GM12878 (cell line): ENCODE data around the gene ASB8. TPM values are rescaled to one million over a fixed set of nuclear protein-coding genes. Genes with fewer than 3 reads are reported as not detected.

Experiments
- ATAC-seq: fragments of 200-7000 bp; cut with Tn5 transposase; 3 replicates; pipeline ENCODE4 v1.9.1; 2020; ENCODE audit warnings: mild to moderate bottlenecking, moderate library complexity
- BruUV-seq: library from RNA; stranded (reverse); fragments of 400-500 nt; replicated peaks from 2 replicates; lab custom pipeline; 2021; lab: Mats Ljungman, UMichigan
- CTCF ChIA-PET: fragments of 300-600 bp; sonication (Branson Sonifier 250); formaldehyde crosslinking; extraction: SDS; loops from one replicate; lab custom pipeline; 2021; ENCODE audit warnings: inconsistent platforms; lab: Yijun Ruan, JAX
- POLR2A ChIA-PET: fragments of 350-600 bp; formaldehyde crosslinking; extraction: SDS; loops from one replicate; lab custom pipeline; 2021; ENCODE audit warnings: inconsistent platforms; lab: Charles Lee
- RAD21 ChIA-PET: fragments of 300-600 bp; sonication (Branson Sonifier 250); formaldehyde crosslinking; loops from one replicate; lab custom pipeline; 2023; ENCODE audit warnings: antibody characterized with exemption; ENCODE audit not compliant: unreplicated experiment; lab: Charles Lee
- SMC1A ChIA-PET: fragments of 300-600 bp; sonication (Branson Sonifier 250); formaldehyde crosslinking; loops from one replicate; lab custom pipeline; 2023; ENCODE audit not compliant: unreplicated experiment, uncharacterized antibody; lab: Charles Lee
- DNase-seq: peaks from one replicate; pipeline ENCODE4 v3.0.0-alpha.2; 2011; ENCODE audit warnings: low read depth, low spot score
- FAIRE-seq: peaks from 3 replicates; lab custom pipeline; 2011; peaks lifted over from hg19 to GRCh38; lab: Jason Lieb, UNC
- H2AFZ ChIP-seq: 2 replicates; pipeline ENCODE4 v1.6.0; 2011; ENCODE audit warnings: low read depth, low read length, control low read depth; ENCODE audit not compliant: control insufficient read depth
- H3K27ac ChIP-seq: 2 replicates; pipeline ENCODE4 v1.5.1; 2011; ENCODE audit warnings: control low read depth; ENCODE audit not compliant: control insufficient read depth, insufficient read depth
- H3K27me3 ChIP-seq, 2 experiments: replicated peaks in 1 of 2; 2 replicates each; pipeline versions ENCODE4 v1.6.0 to v1.6.1; 2011; ENCODE audit warnings: low read length in 1 of 2; ENCODE audit not compliant: control insufficient read depth in 2 of 2, insufficient read depth in 2 of 2
- H3K36me3 ChIP-seq, 2 experiments: 2 replicates each; pipeline ENCODE4 v1.5.1; 2011; ENCODE audit warnings: low read length in 1 of 2; ENCODE audit not compliant: control insufficient read depth in 2 of 2, insufficient read depth in 2 of 2
- H3K4me1 ChIP-seq: 2 replicates; pipeline ENCODE4 v1.6.1; 2011; ENCODE audit warnings: mild to moderate bottlenecking, low read length, moderate library complexity, mixed read lengths; ENCODE audit not compliant: control insufficient read depth, insufficient read depth
- H3K4me2 ChIP-seq: 2 replicates; pipeline ENCODE4 v1.6.0; 2011; ENCODE audit warnings: control low read depth; ENCODE audit not compliant: control insufficient read depth, insufficient read depth
- H3K4me3 ChIP-seq: fragments of 200-600 bp; sonication (generic); 2 replicates; pipeline ENCODE4 v1.5.1; 2016
- H3K79me2 ChIP-seq: 2 replicates; pipeline ENCODE4 v1.6.0; 2011; ENCODE audit warnings: low read length; ENCODE audit not compliant: control insufficient read depth, insufficient read depth
- H3K9ac ChIP-seq: 2 replicates; pipeline ENCODE4 v1.8.0; 2011; ENCODE audit warnings: low read length, control low read depth, mixed read lengths; ENCODE audit not compliant: control insufficient read depth, insufficient read depth
- H3K9me3 ChIP-seq: replicated peaks from 3 replicates; pipeline ENCODE4 v1.5.1; 2011; ENCODE audit warnings: mild to moderate bottlenecking, low read length; ENCODE audit not compliant: control insufficient read depth, insufficient read depth
- H4K20me1 ChIP-seq: 2 replicates; pipeline ENCODE4 v1.6.0; 2011; ENCODE audit not compliant: control insufficient read depth, insufficient read depth
- JUND ChIP-seq: IDR thresholded peaks from 2 replicates; pipeline ENCODE4 v1.6.1; 2012; ENCODE audit warnings: low read depth, mild to moderate bottlenecking, low read length, improper control_type of control experiment, moderate library complexity
- PBX3 ChIP-seq: IDR thresholded peaks from 2 replicates; pipeline ENCODE4 v1.6.1; 2011; ENCODE audit warnings: mild to moderate bottlenecking, low read depth, low read length, moderate library complexity; ENCODE audit not compliant: insufficient replicate concordance
- SMAD1 ChIP-seq: fragments of 450-650 bp; IDR thresholded peaks from 2 replicates; pipeline ENCODE4 v1.6.1; 2018; ENCODE audit warnings: mild to moderate bottlenecking, low read depth; ENCODE audit not compliant: partially characterized antibody
- SMAD5 ChIP-seq: IDR thresholded peaks from 2 replicates; pipeline ENCODE4 v1.6.1; 2016; ENCODE audit warnings: antibody characterized with exemption, low read depth
- SMC3 ChIP-seq: IDR thresholded peaks from 2 replicates; pipeline ENCODE4 v1.6.1; 2011; ENCODE audit warnings: low read length, improper control_type of control experiment, borderline replicate concordance
- SREBF1 ChIP-seq: IDR thresholded peaks from 2 replicates; pipeline ENCODE4 v1.6.1; 2012; ENCODE audit warnings: mild to moderate bottlenecking, low read length
- SUPT20H ChIP-seq: IDR thresholded peaks from 2 replicates; pipeline ENCODE4 v1.6.1; 2011; ENCODE audit warnings: low read depth, mild to moderate bottlenecking, low read length, moderate library complexity, borderline replicate concordance; ENCODE audit not compliant: control insufficient read depth
- TAF1 ChIP-seq: IDR thresholded peaks from 2 replicates; pipeline ENCODE4 v1.6.1; 2011; ENCODE audit warnings: mild to moderate bottlenecking, low read depth, low read length, borderline replicate concordance
- ZSCAN29 ChIP-seq: fragments of 450-650 bp; IDR thresholded peaks from 2 replicates; pipeline ENCODE4 v1.6.1; 2017; ENCODE audit warnings: mild to moderate bottlenecking, moderate library complexity
- WGBS: methylation state at CpG from one replicate; pipeline ENCODE4 v1.1.6; 2016; ENCODE audit warnings: low lambda C conversion rate; ENCODE audit not compliant: insufficient replicate concordance, insufficient coverage; ENCODE audit errors: missing lambda C conversion rate; 5-methylcytosine and 5-hydroxymethylcytosine counted together
- in situ Hi-C: fragments of 300-500 bp; cut with MboI; formaldehyde crosslinking; loops from 9 replicates; pipeline ENCODE4 v1.14.3; 2018; ENCODE audit warnings: mixed read lengths
- intact Hi-C: fragments of 100-400 bp; cut with micrococcal nuclease; formaldehyde crosslinking; loops from one replicate; pipeline ENCODE4 v1.14.2; 2022; ENCODE audit not compliant: unreplicated experiment
- polyA plus RNA-seq, 11 experiments: library from polyadenylated mRNA; depleted of rRNA in 4 of 11; unstranded in 6 of 11; stranded (reverse) in 5 of 11; fragments of >200 nt; fragmentation: Nextera tagmentation in 4 of 11; fragmentation: Illumina TruSeq in 1 of 11; extraction: Ambion mirVana in 4 of 11; extraction: Trizol in 1 of 11; gene quantifications; 1 replicate in 1 of 11; 2 replicates in 10 of 11; pipeline versions ENCODE4 v1.2.1 to v1.2.3, GENCODE V29; 2011 to 2016; ENCODE audit warnings: inconsistent platforms in 2 of 11, missing spikeins in 2 of 11, low read depth in 1 of 11
- total RNA-seq, 4 experiments: library from RNA; depleted of rRNA in 3 of 4; stranded (reverse); fragments of >200 nt in 3 of 4; fragmentation: Illumina TruSeq in 1 of 4; extraction: Trizol in 1 of 4; gene quantifications; 2 replicates each; pipeline versions ENCODE4 v1.2.1 to v1.2.3, GENCODE V29; 2013 to 2021

The ASB8 gene
- total and polyA plus RNA-seq, 10 of the 15 experiments (the other 5 are each of a cell fraction or from before 2014, with no cell fraction given) = 23.7 to 48.0 (median 29.1) TPM

GRCh38 chr12:48187916-48188695 lies 30.8 kb upstream of the ASB8 start:
- Histone ChIP-seq H3K9ac (no peak overlapping the region), H3K36me3 (no peaks in the 10 kb centered on the region), H3K4me1 (no peaks in the 10 kb centered on the region; the same call in 1 of the 2 replicates), H3K4me2 (no peak overlapping the region), H3K27ac (no peak overlapping the region), H3K79me2 (no peaks in the 10 kb centered on the region), H3K9me3 (no peaks in the 10 kb centered on the region; the same call in 2 of the 3 replicates), H2AFZ (no peak overlapping the region), H3K4me3 (no peak overlapping the region), H4K20me1 (no peaks in the 10 kb centered on the region), H3K27me3 (peaks cover 9 to 12% of the 10 kb centered on the region in 2 experiments)
- no peak for FAIRE-seq
- no peak for ATAC-seq
- CTCF ChIA-PET = interaction anchor here (1.0 to 3.3 kb wide), 7 partner anchors 10 to 432 kb away, joined by 3 to 23 read pairs (median 7); no protein-coding TSS in a partner anchor
- intact Hi-C loops = loop anchor here (5.0 kb wide), 1 partner anchor 429 kb away; no protein-coding TSS in a partner anchor
- RAD21 ChIA-PET = interaction anchor here (0.9 to 1.8 kb wide), 3 partner anchors 9 to 430 kb away, joined by 3 to 10 read pairs (median 4); no protein-coding TSS in a partner anchor
- TF ChIP-seq JUND (no peak), SMC3 (no peak), SUPT20H (no peak), SMAD1 (no peak), TAF1 (no peak), SREBF1 (no peak), PBX3 (no peak), SMAD5 (no peak), ZSCAN29 (no peak)
- DNase-seq = no peak
- 50% methylated on average over 10 of the region's 10 CpGs for WGBS
- in situ Hi-C loops = no loop called here
- POLR2A ChIA-PET = no interaction called here
- BruUV-seq = no TSS peak
- SMC1A ChIA-PET = no interaction called here
